GM19043 (cell line): ENCODE results near the gene MED13L.

ENCODE experiments used
- ATAC-seq: cut with Tn5 transposase; IDR thresholded peaks from one replicate; pipeline ENCODE4 v1.9.1; 2021; ENCODE audit warnings: low read depth; ENCODE audit not compliant: unreplicated experiment

Gene MED13L

GRCh38 chr12:116188581-116188980 is 88.9 kb downstream of the MED13L start:
- ATAC-seq: no peak

- no peak for ATAC-seq
Observed at GRCh38 chr12:116187151-116187511, 90.4 kb downstream of the MED13L start.

GRCh38 chr12:116186482-116187150 is 90.9 kb downstream of the MED13L start:
- ATAC-seq: no peak

GRCh38 chr12:116184763-116185162 is 92.7 kb downstream of the MED13L start:
- no peak for ATAC-seq

GRCh38 chr12:116183741-116184141 is 93.8 kb downstream of the MED13L start:
- ATAC-seq: no peak

- no peak for ATAC-seq
Observed at GRCh38 chr12:116182359-116183063, 95.0 kb downstream of the MED13L start.

GRCh38 chr12:116180448-116180847 is 97.0 kb downstream of the MED13L start:
- no peak for ATAC-seq

- no peak for ATAC-seq
Observed at GRCh38 chr12:116179384-116179783, 98.1 kb downstream of the MED13L start.

GRCh38 chr12:116177017-116177416 is 100.5 kb downstream of the MED13L start:
- no peak for ATAC-seq

GRCh38 chr12:116174904-116175303 is 102.6 kb downstream of the MED13L start:
- no peak for ATAC-seq

- no peak for ATAC-seq
Observed at GRCh38 chr12:116174006-116174405, 103.5 kb downstream of the MED13L start.

GRCh38 chr12:116172224-116172849 is 105.2 kb downstream of the MED13L start:
- peak; percentile 77 for ATAC-seq

GRCh38 chr12:116171549-116171948 is 105.9 kb downstream of the MED13L start:
- no peak for ATAC-seq

- no peak for ATAC-seq
Observed at GRCh38 chr12:116169071-116169470, 108.4 kb downstream of the MED13L start.

GRCh38 chr12:116166306-116166705 is 111.2 kb downstream of the MED13L start:
- no peak for ATAC-seq

- no peak for ATAC-seq
Observed at GRCh38 chr12:116165036-116165425, 112.5 kb downstream of the MED13L start.

GRCh38 chr12:116164250-116165035 is 113.0 kb downstream of the MED13L start:
- no peak for ATAC-seq

GRCh38 chr12:116162071-116162470 is 115.4 kb downstream of the MED13L start:
- ATAC-seq: no peak

- no peak for ATAC-seq
Observed at GRCh38 chr12:116161588-116161987, 115.9 kb downstream of the MED13L start.

GRCh38 chr12:116160883-116161458 is 116.5 kb downstream of the MED13L start:
- no peak for ATAC-seq

GRCh38 chr12:116160231-116160630 is 117.3 kb downstream of the MED13L start:
- no peak for ATAC-seq
